ENCODE measurements around the gene FRMPD4.
"Not testable (repeated sequence)": the region's sequence is repeated elsewhere in the genome, so short reads cannot be mapped to it uniquely, and the experiment has no call there.

Gene FRMPD4

GRCh38 chrX:12446342-12447075 lies 308.2 kb downstream of the FRMPD4 start:
- DNase-seq: no peak

- no peak for DNase-seq
Measured at GRCh38 chrX:12447448-12448064, 309.3 kb downstream of the FRMPD4 start.

- no peak for DNase-seq
Measured at GRCh38 chrX:12452268-12452667, 314.0 kb downstream of the FRMPD4 start.

DNA sequence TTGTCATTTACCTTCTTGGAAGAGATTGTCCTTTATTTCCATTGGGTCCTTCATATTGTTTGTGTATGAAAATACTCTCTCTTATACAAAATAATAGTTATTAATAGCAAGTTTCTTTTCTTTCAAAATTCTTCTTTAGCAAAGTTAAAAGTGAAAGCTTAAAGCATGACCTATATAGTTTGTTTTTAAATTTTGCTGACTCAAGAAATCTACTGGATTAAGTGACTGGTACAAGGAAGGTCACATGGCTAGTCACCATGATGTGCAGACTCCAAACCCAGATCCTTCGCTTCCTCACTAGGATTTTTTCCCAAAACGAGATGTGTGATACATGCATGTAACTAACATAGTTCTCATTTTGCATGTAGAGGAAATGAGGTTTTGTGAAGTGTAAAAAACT lies 322.7 kb downstream of the FRMPD4 start:
- no peak for DNase-seq

- DNase-seq: no peak
Measured at GRCh38 chrX:12463052-12463451, 324.8 kb downstream of the FRMPD4 start.

- no peak for DNase-seq
Measured at GRCh38 chrX:12463873-12464272, 325.6 kb downstream of the FRMPD4 start.

GRCh38 chrX:12467321-12467720 lies 329.0 kb downstream of the FRMPD4 start:
- DNase-seq: no peak

DNA sequence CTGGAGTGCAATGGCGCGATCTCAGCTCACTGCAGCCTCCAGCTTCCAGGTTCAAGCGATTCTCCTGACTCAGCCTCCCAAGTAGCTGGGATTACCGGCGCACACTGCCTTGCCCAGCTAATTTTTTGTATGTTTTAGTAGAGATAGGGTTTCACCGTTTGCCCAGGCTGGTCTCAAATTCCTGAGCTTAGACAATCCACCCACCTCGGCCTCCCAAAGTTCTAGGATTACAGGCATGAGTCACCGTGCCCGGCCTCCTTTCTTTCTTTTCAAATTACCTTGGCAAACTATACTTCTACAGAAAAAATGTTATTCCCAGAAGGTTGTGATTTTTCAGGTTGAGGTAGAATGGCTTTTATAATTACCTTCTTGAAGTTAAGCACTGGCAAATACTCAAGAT lies 331.0 kb downstream of the FRMPD4 start:
- DNase-seq: no peak

DNA sequence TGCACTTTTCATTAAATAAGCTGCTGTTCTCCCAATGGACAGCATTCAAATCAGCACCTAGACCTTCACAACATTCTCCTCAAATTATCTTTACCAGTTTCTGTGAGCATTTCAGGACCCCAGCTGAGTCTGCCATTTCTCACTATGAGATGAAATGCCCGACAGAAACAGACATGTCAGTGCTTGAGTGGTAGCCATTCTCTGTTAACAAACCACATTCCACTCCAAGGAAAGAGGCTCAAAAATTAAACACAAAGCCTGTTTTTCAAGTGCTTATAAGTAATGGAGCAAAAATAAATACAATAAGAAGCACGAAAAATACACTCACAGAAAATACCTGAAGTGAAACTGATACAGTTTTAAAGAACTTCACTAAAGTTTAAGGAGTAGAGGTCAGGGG lies 332.8 kb downstream of the FRMPD4 start:
- no peak for DNase-seq

DNA sequence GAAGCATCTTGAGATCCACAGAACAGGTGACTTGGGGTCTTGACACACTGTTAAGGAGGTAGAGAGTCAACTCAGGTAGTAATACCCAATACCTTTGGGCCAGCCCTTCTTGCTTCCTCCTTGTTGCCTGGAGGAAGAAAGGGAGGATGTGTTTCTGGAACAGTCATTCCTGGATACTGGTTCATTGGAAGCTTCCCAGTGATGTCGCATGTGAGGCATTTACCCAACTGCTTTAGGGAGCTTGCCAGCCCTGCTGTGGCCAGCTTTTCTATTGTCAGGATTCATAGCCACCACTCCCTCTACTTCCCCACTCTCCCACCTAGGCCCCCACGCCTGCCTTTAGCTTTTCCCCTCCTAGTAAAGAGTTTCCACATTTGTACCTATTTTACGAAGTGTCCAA lies 342.7 kb downstream of the FRMPD4 start:
- DNase-seq: no peak

GRCh38 chrX:12488220-12488619 lies 349.9 kb downstream of the FRMPD4 start:
- DNase-seq: no peak

DNA sequence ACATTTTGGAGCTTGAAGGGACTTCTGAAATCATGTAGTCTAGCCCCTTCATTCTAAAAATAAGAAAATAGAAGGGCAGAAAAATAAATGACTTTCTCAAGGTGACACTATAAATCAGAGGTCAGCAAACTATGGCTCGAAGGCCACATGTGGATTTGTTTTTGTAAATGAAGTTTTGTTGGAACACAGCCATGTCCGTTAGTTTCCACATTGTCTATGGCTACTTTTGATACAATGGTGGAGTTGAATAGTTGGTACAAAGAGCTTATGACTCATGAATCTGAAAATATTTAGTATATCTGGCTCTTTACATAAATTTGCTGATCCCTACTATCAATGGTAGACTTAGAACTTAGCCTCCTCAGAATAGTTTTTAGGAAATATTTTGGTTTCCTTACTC lies 350.5 kb downstream of the FRMPD4 start:
- DNase-seq: no peak

DNA sequence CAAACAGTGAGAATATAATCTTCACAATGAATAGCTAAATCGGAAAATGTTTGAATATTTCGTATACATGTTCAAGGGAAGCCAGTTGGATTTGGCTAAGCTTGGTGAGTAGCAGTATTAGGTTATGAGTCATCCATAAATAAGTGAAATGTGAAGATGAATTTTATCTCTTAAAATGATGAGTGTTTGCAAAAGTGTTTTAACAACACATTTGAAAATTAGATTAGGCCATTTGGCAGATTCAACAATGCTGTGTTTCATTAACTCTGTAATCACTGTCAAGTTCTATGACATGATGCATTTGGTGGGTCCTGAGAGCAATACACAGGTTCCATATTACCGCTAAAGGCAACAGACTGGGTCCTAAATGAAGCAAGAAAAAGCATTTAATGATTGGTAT lies 351.1 kb downstream of the FRMPD4 start:
- no peak for DNase-seq

DNA sequence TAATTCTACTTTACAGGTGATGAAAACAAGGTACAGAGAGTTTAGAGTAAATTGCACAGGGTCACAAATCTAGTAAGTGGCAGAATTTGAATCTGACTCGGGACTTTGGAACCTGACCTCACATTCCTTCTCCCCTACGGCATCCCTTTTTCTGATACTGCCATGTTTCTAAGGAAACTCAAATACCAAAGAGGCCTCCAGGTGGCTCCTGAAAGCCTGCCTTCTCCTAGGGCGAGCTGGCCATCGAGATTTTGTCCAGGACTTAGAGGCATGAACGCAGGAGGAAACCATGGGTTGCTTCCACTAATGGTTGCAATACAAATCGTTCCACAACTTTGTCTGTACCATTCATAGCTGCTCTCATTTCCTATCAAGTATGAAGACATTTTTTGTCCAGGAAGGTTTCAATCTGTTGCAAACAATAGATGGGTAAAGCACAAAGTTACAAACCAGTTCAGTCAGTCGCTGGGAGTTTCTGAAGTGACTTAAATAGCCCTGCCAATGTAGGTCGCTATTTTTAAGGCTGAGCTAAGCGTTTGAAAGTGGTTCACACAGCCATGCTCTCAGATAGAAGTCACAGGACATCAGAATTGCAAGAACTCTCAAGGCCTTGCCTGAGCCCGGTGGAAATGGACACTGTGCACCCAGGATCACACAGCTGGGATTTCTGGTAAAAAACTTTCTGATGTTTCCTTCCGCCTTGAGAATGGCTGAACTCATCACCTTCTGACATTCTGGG lies 356.3 kb downstream of the FRMPD4 start:
- DNase-seq: no peak

GRCh38 chrX:12496343-12496742 lies 358.1 kb downstream of the FRMPD4 start:
- DNase-seq: no peak

DNA sequence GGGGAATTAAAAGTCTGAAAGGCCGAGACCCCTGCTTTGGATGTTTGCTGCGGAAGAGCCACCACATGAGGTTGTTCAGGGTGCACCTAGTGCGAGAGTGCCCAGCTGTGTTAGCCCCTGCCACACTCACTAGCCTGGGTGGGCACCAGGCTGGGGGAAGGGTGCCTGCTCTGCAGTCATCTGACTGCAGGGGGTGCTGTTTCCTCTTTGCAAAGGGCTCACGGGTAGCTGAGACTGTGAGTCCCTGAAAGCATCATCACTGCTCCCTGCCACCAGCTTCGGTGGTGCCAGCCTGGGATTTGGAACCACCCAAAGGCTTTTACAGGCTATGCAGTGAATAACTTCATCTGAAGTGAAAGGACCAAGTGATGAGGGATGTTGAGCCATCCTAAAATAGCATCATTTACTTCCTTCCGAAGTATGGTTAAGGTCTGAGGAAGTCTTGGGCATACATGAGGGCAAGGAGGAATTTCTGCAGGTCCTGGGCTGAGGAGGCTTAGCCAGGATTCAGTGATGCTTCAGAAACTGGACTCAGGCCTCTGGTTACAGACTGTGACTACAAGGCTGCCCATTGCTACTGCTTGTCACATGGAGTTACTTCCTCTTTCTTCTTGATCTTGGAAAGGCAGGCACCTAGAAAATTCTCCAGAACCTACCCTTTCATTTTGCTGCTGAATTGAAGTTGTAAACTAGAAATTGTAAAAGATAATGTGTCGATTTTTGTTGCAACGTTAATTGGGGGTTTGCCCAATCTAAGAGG lies 359.7 kb downstream of the FRMPD4 start:
- no peak for DNase-seq

GRCh38 chrX:12505127-12505526 lies 366.9 kb downstream of the FRMPD4 start:
- no peak for DNase-seq

DNA sequence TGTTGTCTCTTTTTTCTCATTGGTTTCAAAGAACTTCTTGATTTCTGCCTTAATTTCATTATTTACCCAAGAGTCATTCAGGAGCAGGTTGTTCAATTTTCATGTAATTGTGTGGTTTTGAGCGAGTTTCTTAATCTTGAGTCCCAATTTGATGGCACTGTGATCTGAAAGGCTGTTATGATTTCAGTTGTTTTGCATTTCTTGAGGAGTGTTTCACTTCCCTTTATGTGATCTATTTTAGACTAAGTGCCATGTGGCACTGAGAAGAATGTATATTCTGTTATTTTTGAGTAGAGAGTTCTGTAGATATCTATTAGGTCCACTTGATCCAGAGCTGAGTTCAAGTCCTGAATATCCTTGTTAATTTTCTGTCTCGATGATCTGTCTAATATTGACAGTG lies 377.1 kb downstream of the FRMPD4 start:
- DNase-seq: not testable (repeated sequence)

DNA sequence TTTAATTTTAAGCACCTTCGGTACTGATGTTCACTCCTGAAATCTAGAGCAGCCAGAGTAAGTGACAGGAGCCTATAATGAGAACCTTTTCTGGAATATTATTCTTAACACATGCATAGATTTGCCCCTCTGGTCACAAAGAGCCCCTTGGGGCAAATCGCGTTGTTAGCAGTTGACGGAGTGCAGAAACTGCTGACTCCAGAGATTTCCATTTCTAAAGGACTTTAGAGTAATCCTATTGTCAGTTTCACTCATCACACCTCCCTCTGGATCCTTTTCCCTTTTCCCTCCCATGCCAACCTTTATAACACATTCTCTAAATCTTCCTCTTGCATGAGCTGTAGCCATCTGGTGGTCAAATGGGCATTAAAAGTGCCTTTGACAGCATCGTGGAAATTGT lies 388.0 kb downstream of the FRMPD4 start:
- no peak for DNase-seq

DNA sequence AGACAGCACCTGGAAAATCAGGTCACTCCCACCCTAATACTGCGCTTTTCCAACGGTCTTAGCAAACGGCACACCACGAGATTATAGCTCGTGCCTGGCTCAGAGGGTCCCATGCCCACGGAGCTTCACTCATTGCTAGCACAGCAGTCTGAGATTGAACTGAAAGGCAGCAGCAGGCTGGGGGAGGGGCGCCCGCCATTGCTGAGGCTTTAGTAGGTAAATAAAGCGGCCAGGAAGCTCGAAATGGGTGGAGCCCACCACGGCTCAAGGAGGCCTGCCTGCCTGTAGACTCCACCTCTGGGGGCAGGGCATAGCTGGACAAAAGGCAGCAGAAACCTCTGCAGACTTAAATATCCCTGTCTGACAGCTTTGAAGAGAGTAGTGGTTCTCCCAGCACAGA lies 399.8 kb downstream of the FRMPD4 start:
- not testable (repeated sequence) for DNase-seq

GRCh38 chrX:12542251-12542650 lies 404.0 kb downstream of the FRMPD4 start:
- not testable (repeated sequence) for DNase-seq

- no peak for DNase-seq
Measured at GRCh38 chrX:12548341-12548740, 410.1 kb downstream of the FRMPD4 start.

DNA sequence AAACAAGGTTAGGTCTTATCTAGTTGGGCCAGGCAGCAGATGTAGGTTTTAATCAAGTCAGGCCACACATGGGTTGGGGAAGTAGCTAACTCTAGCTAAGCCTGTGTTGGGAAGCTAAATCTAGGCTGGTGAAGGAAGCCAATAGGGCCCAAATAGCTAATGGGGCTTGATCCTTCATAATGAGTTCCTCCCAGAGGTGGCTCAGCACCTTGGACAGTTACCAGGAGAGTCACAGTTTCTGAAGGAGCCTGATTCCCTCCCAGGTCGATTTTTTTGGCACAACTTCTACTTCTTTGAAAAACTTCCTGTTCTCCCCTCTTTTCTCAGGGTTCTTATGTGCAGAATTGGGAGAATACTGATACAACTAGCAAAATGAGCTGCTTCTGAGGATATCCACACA lies 410.5 kb downstream of the FRMPD4 start:
- no peak for DNase-seq
